HG03378 (cell line): ENCODE measurements around the gene TBRG4.
A peak's percentile ranks its signal among the peaks of the same experiment; 100 is the strongest.

ENCODE experiments used
- ATAC-seq: cut with Tn5 transposase; IDR thresholded peaks from one replicate; pipeline ENCODE4 v1.9.1; 2021; ENCODE audit warnings: mild to moderate bottlenecking, moderate library complexity; ENCODE audit not compliant: unreplicated experiment

Gene TBRG4

DNA sequence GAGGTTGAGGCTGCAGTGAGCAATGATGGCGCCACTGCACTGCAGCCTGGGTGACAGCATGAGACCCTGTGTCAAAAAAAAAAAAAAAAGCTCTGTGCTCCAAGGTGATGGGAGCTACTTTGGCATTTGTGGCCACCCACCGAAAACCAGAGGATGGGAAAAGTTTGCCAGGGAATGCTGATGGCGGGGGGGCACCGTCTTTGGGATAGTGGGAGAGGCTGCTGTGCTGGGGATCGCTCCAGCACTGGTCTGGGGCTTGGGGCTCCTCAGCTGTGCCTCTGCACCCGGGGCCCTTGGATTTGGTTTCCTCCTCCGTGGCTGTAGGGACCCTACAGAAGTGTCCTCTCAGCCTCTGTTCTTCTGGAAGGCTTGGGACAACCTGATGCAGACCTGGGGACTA, 34.4 kb upstream of the TBRG4 start:
- no peak for ATAC-seq

DNA sequence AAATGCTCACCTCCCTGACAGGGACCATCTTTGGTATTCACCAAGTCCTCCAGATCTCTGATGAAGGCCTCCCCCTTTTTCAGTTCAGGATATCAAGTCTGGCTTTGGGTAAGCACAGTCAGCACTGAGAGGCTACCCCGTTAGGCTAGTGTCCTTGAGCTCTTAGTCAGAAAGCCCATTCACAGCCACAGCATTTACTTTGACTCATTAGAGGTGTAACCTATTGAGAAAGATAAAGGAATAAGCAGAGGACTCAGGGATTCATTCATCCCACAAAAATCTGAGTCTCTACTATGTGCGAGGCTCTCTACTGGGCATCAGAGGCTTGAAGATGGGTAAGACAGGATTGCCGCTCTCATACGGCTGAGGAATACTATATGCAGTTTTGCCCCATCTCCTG, 32.1 kb upstream of the TBRG4 start:
- no peak for ATAC-seq

DNA sequence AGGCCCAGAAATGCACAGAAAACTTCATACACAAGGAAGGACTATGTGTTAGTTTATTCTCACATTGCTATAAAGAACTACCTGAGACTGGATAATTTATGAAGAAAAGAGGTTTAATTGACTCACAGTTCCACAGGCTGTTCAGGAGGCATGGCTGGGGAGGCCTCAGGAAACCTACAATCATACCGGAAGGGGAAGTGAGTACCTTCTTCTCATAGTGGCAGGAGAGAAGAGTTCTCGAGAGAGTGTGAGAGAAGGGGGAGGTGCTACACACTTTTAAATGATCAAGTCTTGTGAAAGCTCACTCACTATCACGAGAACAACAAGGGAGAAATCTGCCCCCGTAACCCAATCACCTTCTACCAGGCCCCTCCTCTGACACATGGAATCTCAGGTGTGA, 29.3 kb upstream of the TBRG4 start:
- no peak for ATAC-seq

DNA sequence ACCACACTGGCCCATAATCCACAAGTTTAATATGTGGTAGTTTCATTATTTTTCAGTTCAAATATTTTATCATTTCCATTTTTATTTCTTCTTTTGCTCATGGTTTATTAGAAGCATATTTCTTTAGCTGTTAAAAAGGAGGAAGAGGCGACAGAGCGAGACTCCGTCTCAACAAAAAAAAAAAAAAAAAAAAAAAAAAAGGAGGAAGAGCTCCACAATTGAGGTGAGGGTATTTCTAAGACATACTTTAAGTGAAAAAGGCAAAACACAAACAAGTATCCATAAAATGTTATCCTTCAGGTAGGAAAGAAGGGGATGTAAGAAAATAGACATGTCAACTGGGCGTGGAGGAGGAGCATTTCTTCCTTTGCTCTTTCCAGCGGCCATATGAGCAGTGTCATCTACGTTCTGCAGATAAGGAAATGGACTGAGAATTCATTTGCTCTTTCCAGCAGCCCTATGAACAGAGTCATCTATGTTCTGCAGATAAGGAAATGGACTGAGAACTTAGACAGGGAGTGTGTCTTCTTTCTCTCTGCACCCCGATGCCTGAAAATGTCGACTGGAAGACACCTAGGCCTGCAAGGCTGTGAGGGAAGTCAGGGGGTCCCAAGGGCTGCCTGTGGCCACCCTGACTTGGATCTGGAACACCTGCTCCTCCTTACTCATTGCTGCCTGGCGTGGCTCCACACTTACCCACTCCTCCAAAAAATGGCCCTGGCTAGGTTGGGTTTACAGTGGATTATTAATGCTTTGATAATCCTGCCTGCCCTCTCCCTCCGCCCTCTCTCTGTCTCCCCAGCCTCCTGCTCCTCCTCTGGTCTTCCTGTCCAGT, 27.2 kb upstream of the TBRG4 start:
- ATAC-seq, result no peak

DNA sequence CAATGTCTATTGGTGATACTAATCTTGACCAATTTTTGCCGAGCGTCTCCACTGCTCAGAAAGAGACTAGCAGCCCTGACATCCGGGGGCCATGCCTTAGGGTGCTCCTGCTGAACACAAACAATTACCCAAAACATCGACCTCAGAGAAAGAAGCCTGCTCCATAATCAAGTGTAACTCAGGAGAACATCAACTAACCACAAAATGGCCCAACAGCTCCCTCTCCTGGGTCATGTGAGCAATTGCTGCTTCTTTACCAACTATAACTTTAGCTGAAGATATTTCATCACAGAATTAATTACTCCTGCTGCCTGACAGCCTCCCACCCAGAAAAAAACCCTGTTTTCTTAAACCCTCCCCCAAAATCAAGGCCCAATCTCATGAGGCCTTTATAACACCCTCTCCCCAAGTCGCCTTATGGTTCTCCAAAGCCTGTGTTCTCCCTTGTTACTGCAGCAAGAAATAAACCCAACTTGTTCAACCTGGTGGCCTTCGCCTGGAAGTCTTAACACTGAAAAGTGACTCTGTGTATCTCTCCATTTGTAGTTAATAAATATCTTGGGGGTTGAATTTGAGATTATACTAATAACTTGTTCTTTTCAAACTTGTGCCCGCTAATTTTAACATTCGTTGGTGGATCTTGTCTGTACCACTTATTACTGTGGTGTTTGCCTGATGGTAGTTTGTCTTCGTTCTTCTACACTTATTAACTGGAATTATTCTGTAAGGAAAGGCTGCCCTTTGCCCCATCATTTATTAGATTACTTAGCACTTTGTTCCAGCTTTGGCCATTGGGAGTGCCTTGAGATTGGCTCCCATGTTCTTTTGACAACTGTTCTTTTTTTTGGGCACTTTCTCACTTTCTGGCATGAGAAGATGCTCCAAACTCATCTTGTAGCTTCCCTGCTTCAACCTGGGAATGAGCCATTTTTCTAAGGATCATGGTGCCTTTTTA, 24.9 kb upstream of the TBRG4 start:
- ATAC-seq, result peak; percentile 68

DNA sequence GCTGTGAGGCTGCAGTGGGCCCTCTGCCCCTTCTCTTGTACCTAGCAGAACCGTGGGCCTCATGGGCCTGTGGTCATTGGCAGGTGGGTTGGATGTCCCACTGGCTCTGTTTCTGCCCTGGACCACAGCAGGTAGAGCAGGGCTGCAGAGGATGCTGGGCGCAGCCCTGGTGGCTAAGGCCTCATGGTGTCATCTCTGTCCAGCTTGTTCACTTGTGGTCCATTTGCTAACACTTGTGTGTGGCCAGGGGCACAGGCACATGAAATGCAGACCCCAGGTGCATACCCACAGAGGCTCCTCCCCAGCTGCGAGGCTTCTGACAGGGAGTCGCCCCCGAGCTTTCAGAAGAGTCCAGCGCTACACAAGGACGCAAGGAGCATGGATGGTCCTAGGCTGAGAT, 22.4 kb upstream of the TBRG4 start:
- no peak for ATAC-seq

DNA sequence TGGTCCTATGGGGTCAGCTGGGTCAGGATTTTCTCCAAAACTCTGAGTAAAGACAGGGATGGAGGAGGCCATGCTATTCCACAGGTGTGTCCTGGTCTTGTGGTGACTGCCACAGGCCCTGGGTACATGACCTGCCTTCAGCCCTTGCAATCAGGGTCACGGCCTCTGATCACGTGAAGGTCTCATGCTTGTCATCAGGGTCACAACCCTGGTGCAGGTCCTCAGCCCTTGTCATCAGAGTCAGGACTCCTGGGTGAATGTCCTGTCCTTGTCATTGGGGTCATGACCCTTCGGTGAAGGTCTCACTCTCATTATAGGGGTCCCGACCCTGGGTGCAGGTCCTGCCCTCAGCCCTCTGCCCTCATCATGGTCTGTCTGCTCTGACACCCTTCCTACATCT, 21.9 kb upstream of the TBRG4 start:
- ATAC-seq, result no peak

DNA sequence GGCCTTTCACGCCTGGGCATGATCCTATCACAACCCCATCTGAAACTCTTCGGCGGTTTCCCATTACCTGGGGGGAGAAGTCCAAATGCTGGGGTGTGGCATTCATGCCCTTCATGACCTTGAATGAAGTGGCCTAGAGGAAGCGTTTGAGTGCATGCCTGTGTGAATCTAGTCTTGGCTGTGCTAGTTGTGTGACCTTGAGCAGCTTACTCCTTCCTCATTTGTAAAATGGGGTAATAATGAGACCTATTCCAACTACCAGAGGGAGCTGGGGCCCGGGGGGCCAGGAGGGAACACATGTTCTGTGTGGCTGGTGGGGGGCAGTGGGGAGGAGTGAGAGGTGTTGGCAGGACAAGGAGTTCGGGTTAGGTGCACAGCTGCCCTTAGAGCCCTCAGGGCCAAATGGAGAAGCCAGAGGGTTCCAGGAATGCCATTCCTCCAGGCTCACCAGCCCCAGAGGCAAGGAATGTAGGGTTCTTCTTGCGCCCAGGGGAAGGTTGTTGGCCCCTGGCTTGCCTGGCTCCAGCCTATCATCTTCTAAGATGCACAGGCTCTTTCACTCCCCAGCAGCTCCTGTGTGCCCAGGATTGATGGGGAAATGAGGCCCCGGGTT, 21.3 kb upstream of the TBRG4 start:
- ATAC-seq, result no peak

DNA sequence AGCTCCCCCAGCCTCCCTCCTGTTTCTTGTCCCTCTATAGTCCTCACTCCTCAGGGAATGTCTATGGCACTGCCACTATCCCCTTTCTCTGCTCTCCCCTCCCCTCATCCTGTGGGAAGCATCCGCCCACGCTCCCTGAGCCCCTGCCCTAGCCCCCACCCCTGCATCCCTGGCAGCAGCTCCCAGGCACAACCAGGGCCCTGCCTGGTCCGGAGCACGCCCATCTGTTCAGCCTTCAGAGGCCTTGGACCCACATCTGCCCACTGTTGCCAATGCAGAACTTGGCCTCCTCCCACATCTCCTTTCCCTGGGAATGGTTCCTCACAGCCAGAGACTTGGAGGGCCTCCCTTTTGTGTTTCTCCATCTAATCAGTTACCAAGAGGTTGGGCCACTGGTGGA, 20.4 kb upstream of the TBRG4 start:
- no peak for ATAC-seq

DNA sequence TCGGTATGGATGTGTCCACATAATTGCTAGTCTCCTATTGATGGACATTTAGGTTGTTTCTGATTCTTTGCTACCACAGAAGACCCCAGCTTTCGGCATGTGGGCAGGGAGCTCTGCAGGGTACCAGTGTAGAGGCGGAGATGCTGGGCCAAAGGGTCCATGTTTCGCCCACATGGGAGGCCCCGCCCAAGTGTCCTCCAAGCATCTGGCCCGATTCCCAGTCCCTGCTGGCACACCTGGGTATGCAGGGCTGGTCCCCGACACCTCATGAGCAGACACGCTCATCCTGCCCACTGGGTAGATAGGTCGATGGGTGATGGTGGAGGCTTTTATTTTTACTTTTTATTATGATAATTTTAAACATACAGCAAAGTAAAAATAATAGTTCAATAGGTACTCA, 19.4 kb upstream of the TBRG4 start:
- ATAC-seq, result no peak

DNA sequence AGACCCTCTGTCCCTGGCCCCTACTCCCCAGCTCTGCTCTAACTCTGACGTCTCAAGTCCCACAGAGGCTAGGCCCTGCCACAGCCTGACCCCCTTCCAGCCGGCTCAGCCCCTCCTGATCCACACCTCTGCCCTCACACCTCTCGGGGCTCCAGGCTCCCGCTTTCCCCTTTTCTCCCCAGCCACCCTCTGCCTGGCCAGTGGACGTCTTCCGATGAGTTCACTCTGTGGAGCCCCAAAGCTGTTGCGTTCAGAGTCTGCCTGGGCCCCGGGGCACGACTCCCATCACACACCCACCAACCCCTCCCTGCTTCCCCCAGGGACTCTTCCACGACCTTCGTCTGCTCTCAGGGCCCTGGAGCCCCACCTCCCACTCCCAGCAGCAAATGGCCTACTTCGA, 18.4 kb upstream of the TBRG4 start:
- ATAC-seq, result no peak

DNA sequence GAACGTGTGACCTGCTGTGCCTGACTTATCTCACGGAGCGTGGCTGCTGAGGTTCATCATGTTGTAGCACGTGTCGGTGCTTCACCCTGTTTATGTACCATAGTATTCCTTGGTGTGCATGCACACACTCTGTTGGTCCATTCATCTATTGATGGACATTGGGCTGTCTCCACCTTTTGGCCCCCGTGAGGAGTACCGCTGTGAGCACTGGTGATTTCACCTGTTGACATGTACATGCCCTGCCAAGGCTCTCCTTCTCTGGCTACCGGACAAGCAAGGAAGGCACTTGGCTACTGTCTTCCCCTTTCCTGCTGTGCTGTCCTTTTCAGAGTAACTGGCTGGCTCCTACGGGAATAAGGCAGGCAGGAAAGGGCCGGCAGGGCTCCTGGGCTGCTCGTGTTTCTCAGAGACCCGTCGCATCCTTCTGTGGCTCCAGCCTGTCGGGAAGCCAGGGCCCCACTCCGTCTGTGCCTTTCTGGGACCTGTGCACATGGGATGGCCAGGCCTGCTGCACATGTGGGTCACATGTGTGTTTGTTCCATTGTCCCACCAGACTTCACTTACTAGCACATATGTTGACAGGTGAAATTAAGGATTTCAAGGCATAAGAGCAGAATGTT, 17.8 kb upstream of the TBRG4 start:
- no peak for ATAC-seq

DNA sequence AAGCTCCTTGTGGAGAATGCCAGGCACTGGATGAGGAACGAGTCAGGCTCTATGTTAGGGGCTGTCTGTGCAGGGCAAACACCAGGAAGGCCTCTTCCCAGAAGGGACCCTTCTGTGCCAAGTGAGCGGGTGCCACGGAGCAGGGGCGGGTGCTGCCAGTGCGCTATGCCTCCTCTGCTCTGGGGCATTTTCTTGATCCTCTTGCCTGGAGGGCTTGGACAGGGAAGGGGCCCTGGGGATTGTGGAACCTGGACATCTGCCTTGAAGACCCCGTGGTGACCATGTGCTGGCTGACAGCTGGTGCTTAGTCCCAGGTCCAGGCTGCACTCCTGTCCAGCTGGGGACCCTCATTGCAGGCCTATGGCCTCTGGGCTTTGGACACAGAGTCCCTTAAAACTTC, 15.4 kb upstream of the TBRG4 start:
- ATAC-seq, result no peak

DNA sequence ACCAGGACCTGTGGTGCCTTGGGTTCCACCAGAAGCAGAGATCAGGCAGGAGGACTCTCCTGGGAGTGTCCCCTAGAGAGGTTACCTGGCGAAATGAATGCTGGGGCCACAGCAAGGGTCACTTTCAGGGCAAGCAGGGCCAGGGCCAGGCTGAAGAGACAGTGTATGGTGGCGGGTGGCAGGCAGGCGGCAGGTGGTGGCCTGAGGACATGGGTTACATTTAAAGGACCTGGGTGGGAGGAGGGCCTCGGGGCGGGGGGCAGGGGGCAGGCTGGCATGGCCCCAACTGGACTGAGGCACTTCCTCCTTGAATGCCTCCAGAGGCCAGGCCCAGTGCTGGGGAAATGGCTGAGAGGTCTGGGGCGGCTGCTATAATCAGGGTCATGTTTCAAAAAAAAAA, 14.7 kb upstream of the TBRG4 start:
- no peak for ATAC-seq

DNA sequence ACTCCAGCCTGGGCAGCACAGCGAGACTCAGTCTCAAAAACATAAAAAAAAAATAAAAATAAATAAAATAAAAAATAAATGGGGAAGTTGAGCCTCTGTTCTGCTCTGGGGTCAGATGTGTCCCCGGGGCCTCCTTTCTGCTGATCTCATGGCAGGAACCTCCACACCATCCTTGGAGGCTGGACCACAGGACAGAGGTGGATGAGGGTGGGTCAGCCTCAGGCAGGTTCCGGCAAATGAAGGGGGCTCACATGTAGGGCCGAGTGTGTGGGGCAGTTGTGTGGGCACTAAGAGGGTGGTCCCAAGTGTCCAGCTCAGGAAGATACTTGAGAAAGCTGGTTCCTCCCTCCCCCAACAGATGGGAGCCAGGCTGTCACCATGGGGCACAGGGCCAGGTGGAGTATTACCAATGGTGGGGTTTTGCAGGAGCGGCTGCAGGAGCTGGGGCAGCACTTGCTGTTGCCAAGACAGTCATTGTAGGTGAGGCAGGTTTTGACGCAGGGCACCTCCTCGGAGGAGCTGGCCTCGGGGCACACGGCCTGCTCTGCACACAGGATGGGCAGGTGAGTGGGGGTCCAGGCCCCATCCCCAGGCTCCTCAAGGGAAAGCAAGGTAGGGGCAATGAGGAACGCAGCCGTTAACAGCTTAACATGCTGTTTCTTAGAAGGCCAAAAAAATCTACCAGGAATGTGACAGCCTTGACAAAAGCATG, 13.9 kb upstream of the TBRG4 start:
- no peak for ATAC-seq

DNA sequence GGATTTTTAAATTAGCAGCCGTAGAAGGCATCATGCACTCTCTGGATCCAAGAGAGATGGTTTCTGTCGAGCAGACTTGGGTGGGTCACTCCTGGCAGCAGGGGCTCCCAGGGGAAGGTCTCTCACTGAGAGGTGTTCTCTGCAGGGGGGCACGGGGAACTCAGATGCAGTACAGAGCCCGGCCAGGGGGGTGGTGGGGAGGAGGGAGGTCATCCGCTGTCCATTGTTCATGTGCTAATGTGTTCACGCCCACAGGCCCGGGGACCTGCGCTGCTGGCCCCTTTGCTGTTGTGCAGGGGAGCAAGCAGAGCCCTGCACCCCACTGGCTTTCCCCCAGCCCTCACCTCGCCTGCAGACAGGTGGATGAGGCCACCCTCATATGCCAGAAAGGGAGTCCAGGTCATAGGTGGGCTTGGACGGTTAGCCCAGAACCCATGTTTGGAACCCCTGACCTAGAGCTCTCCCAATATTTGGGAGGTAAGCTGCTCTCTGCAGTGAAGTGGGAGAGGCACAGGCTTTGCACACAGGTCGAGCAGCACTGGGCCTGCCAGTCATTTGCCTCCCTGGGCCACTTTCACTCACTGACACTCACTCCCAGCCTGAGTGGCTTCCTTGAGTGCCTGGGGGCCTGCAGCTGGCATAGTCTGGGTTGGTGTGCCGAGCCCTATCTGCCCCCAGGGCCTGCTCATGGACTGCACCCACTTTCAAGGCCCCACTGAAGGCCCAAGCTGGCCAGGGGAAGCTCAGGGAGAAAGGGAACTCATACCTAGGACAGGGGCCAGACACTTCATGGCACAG, 12.6 kb upstream of the TBRG4 start:
- ATAC-seq, result no peak

DNA sequence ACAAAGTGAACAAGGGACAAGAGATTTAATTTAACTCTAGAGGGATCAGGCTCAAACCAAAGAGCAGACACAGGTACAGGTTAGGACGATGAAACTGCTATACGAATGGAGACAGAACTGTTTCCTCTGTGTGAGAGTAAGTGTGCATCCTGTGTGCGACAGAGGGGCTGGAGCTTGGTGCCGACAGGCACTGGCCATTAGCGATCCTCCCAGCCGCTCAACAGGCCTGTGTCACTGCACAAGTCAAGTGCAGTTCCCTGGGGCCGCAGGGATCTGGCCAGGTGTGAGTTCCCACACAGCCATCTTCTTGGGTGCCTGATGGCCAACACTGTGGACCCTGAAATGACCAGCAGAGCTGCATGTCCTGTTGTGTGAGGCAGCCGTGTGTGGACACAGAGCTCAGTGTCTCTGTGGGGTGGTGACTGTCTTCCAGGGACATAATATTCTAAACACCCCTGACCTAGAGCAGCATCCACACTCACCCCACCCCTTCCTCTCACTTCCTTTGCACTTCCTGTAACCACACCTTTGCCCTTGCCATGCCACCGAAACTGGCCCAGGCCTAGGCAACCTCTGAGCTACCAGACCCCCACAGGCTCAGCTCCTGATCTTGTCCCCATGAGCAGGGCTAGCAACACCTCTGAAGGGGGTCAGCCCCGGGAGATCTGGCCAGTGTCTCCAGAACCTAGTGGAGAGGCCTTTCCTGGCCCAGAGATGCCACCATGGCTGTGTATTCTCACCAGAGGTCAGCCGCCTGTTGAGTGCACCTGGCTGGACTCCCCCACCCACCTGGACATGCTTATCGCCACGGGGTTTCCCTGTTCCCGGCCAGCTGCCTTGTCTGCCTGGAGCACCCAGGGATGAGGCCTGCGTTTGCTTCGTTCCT, 11.7 kb upstream of the TBRG4 start:
- ATAC-seq, result no peak

DNA sequence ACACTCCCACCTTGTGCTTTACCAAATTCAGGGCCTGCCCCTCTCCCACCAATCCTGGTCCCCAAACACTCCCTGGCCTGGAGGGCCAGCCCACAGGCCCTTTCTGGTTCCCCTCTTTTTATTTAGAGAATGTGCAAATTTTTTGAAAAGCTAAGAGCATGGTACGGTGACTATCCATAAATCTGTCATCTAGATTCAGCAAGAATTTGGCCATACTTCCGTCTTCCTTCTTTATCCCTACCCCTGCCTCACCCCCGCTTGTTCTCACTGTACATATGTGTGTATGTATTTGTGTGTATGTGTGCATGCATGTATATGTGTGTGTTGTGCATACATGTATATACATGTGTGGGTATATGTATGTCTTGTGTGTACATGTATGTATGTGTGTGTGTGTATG, 8.1 kb upstream of the TBRG4 start:
- no peak for ATAC-seq

DNA sequence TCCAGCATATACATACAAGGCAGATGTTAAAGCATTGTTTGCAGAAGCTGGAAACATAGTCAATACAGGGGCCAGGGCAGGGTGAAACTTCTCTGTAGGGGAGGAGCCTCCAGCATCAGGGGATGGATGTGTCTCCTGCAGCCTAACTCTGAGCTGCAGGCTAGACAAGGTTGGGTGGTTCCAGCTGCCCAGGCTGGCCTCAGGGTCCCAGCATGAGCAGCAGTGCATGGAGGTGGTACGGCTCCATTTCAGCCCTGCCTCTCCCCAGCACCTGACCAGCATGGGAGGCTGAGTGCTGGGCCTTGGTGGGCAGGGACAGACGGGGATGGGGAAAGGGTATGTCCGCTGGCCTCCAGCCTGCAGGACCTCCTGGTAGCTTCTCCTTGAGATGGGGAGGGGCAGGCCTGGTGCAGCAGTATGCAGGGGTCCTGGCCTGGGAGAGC, 7.4 kb upstream of the TBRG4 start:
- no peak for ATAC-seq
